Stimulated activated CD4-positive, alpha-beta T cell treated with anti-CD3 and anti-CD28 coated beads, Interleukin-15, amount 100 ng/mL, for 48 hours (primary cell): Measurements from ENCODE around the gene PRR3.
"Not testable (repeated sequence)": the region's sequence is repeated elsewhere in the genome, so short reads cannot be mapped to it uniquely, and the experiment has no call there.

Source experiments
- DNase-seq, 2 donors: peaks; one replicate each; pipeline ENCODE4 v3.0.0-alpha.2; 2020; ENCODE audit warnings: low read depth in 2 of 2

PRR3 gene

GRCh38 chr6:30556906-30557682 is at the start of gene PRR3:
Gene PRR3 (plus strand): TSS chr6:30557295. CDS start chr6:30557345, 50 bp downstream.
- DNase-seq, result peak; percentile 86 to 91

DNA sequence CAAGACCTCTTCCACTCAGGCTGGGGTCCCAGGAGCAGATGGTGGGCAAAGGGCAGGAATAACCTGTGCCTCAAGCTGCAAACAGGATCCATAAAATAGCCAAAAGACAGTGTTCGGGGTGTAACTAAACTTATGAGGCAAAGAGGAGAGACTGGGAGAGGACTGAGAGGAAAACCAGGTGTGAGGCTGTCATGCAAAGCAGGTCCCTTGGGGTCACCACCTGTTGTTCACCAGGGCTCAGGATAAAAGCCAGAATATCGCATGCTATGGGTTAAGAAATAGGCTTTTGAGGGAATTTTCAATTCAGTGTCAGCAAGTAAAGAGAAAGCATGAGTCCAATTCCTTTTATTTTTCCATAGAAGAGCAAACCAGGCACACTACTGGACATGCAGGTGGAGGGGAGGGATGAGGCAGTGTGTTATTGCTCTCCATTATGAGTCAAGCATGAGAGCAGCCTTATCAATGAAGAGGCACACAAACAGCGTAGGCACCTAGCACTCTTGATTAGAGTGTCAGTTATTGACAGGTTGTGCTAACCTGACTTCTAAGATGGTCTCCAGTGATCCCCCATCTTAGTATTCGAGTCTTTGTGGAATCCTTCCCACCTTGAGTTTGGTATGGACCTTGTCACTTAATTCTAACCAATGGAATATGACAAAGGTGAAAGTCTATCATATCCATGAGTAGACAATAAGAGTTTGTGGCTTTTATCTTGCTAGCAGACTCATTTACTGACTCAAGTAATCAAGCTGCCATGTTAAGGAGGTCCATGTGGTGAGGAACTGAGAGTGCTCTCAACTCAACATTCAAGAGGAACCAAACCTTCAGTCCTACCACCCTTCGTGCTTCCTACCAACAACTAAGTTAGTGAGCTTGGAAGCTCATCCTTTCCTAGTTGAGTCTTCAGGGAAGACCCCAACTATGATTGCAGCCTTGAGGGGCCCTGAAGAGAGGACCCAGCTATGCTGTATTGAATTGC is 49.0 kb upstream of the PRR3 start:
- DNase-seq, result no peak

DNA sequence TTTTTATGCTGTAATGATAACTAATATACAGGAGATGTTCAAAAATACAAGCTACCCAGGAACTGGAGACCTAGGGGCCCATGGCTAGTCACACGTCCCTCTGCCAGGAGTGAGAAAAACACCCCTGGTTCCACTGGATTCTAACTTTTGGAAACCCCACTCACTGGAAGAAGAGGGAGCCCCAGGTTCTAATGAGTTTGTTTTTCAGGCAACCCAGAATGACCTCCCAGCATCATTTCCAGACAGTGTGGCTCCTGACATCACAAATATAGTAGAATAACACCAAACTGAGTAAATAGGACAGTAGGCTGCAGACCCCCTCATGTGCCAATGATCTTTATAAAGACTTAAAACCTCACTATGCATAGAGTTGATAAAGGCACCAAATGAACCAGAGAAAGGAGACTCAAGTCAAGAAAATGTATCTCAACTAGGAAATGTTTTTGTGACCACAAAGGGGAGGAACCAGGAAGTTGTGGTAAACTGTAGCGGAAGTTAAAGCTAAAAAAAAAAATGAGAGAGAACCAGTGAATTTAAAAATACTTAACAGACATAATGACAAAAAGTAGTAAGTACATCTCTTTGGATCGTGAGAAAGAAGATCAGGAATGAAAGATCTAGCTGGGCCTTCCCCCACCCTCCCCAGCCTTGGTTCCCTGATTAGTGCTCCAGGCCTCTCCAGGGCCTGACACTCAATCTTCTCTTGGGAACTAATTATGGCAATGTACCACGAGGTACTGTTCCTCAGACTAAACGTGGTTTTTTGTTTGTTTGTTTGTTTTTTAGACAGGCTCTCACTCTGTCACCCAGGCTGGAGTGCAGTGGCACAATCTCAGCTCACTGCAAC is 48.0 kb upstream of the PRR3 start:
- DNase-seq, result no peak

DNA sequence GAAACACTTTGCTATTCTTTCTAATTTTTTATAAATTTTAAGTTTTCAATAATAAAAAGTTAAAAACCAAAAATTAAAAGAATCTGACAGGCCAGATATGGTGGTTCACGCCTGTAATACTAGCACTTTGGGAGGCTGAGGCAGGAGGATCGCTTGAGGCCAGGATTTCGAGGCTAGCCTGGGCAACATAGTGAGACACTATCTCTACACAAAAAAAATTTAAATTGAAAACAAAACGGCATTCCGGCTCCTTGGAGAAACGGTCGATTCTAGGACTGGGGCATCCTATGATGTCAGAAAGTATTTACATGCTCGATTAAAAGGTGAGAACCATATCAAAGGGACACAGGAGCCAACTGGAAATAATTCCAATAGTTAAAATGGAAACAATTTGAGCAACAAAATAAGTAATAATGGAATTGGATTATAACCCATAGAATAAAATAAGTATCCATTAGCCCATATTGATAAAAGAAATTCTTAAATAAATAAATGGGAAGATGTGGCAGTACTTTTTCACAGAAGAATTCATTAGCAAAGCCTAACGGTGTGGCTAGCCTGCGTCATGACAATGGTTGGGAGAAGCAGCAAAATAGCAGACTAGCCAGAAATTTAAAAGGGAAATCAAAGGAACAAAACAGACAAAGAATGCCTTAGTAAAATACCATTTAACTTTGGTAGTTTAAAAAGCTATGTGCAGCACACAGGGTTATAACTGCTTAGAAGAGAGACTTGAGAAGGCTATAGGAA is 46.5 kb upstream of the PRR3 start:
- DNase-seq, result no peak

DNA sequence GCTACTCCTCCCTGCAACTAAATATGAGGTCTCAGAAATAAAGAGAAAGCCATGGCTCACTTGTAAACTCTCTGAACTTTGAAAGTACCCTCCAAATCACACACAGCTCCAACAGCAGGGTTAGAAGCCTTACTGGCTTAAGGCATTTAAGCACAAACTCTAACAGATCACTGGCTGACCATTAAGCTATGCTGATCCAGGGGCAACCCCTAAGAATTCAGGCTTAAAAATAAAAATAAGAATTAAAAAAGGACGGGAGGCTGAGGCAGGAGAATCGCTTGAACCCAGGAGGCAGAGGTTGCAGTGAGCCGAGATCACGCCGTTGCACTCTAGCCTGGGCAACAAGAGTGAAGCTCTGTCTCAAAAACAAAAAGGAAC is 45.9 kb upstream of the PRR3 start:
- no peak for DNase-seq

DNA sequence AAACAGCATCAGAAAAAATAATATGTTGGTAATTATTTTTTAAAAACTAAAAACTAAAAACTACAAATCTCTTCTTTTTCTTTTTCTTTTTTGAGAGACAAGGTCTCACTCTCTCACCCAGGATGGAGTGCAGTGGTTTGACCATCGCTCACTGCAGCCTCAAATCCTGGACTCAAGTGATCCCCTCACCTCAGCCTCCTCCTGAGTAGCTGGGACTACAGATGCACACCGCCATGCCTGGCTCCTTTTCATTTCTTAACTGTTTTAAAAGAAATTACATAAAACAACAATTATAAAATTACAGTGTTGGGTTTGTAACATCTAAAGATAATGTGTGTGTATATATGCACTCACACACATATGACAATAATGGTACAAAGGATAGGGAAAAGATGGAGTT is 43.6 kb upstream of the PRR3 start:
- DNase-seq, result no peak

GRCh38 chr6:30515106-30515505 is 42.0 kb upstream of the PRR3 start:
- DNase-seq, result no peak

- DNase-seq, result peak; percentile 88
Observed at GRCh38 chr6:30515944-30516753, 40.9 kb upstream of the PRR3 start.

DNA sequence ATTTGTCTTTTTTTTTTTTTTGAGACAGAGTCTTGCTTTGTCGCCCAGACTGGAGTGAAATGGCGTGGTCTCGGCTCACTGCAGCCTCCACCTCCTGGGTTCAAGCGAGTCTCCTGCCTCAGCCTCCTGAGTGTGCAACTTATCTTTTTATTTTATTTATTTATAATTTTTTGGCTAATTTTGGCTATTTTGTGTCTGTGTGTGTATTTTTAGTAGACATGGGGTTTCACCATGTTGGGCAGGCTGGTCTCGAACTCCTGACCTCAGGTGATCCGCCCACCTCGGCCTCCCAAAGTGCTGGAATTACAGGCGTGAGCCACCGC is 40.4 kb upstream of the PRR3 start:
- not testable (repeated sequence) for DNase-seq

- DNase-seq, result not testable (repeated sequence)
Observed at GRCh38 chr6:30517767-30518504, 39.2 kb upstream of the PRR3 start.

DNA sequence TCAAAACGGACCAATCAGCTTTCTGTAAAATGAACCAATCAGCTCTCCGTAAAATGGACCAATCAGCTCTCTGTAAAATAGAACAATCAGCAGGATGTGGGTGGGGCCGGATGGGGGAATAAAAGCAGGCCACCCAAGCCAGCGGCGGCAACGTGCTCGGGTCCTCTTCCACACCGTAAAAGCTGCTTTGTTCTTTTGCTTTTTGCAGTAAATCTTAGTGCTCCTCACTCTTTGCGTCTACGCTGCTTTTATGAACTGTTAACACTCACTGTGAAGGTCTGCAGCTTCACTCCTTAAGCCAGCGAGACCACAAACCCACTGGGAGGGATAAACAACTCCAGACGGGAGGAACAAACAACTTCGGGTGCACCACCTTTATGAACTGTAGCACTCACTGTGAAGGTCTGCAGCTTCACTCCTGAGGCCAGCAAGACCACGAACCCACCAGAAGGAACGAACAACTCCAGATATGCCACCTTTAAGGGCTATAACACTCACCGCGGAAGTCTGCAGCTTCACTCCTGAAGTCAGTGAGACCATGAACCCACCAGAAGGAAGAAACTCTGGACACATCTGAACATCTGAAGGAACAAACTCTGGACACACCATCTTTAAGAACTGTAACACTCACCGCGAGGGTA is 38.5 kb upstream of the PRR3 start:
- DNase-seq, result not testable (repeated sequence)

- DNase-seq, result no peak
Observed at GRCh38 chr6:30520522-30520921, 36.6 kb upstream of the PRR3 start.

DNA sequence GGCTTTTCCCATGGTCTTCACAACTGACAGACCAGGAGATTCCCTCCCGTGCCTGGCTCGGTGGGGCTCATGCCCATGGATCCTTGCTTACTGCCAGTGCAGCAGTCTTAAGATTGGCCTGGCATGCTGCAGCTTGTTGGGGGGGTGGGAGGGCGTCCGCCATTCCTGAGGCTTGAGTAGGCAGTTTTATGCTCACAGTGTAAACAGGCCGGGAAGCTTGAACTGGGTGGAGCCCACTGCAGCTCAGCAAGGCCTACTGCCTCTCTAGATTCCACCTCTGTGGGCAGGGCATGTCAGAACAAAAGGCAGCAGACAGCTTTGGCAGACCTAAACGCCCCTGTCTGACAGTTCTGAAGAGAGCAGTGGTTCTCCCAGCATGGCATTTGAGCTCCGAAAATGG is 36.0 kb upstream of the PRR3 start:
- DNase-seq, result not testable (repeated sequence)

- not testable (repeated sequence) for DNase-seq
Observed at GRCh38 chr6:30521952-30522351, 35.1 kb upstream of the PRR3 start.

DNA sequence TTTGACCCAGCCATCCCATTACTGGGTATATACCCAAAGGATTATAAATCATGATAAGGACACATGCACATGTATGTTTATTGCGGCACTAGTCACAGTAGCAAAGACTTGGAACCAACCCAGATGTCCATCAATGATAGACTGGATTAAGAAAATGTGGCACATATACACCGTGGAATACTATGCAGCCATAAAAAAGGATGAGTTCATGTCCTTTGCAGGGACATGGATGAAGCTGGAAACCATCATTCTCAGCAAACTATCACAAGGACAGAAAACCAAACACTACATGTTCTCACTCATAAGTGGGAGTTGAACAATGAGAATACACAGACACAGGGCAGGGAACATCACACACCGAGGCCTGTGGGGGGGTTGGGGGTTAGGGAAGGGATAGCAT is 30.7 kb upstream of the PRR3 start:
- not testable (repeated sequence) for DNase-seq

GRCh38 chr6:30529349-30529875 is 27.7 kb upstream of the PRR3 start:
- peak; percentile 34 to 41 for DNase-seq

DNA sequence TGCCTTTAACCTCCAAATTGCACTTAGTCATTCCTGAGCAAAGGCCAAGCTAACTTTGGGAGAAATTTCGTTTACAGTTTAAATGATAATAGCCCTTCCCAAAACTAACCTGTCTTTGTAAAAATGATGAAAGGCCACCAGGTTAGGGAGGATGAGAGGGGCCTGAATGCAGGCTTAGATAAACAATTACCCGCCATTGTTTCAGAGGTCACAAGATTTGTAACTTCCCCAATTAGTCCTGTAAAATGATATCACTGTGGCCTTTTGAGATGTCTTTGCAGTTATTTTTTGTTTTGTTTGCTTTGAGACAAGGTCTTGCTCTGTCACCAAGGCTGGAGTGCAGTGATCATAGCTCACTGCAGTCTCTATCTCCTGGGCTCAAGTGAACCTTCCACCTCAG is 27.1 kb upstream of the PRR3 start:
- DNase-seq, result no peak

DNA sequence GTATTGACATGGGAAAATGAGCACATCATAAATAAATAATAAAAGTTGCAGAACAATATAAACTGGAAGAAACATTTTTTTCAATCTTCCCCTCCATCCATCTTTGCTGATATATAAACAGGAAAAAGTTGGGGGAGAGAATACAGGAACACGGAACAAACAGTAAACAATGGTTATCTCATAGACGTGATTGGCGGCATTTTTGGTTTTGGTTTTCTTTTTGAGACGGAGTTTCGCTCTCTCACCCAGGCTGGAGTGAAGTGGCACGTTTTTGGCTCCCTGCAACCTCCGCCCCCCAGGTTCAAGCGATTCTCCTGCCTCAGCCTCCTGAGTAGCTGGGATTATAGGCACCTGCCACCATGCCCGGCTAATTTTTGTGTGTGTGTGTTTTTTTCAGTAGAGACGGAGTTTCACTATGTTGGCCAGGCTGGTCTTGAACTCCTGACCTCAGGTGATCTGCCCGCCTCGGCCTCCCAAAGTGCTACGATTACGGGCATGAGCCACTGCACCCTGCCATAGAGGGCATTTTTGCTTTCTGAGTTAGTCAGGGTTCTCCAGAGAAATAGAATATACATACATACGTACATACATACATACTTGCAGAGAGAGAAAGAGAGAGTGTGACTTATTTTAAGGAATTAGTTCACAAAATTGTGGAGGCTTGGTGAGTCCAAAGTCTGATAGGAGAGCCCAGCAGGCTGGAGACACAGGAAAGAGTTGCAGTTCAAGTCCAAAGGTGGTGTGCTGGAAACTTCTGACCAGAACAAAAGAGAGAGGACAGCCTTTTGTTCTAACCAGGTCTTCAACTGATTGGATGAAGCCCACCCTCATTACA is 23.4 kb upstream of the PRR3 start:
- no peak for DNase-seq
